Glutamatergic neuron (in vitro differentiated cells): ENCODE data around the gene MACC1. TPM values are rescaled to one million over a fixed set of nuclear protein-coding genes. Genes with fewer than 3 reads are reported as not detected.

Experiments used
- DNase-seq: peaks from one replicate; pipeline ENCODE4 v3.0.0; 2022
- H3K27ac Mint-ChIP-seq: one replicate; pipeline ENCODE4 v1.8.0; 2020; ENCODE audit warnings: mild to moderate bottlenecking, mixed read lengths, inconsistent platforms; ENCODE audit not compliant: unreplicated experiment
- H3K27me3 Mint-ChIP-seq: one replicate; pipeline ENCODE4 v1.8.0; 2020; ENCODE audit warnings: mild to moderate bottlenecking, moderate library complexity, mixed read lengths, inconsistent platforms; ENCODE audit not compliant: unreplicated experiment
- H3K36me3 Mint-ChIP-seq: one replicate; pipeline ENCODE4 v1.8.0; 2020; ENCODE audit warnings: mild to moderate bottlenecking, mixed read lengths, inconsistent platforms; ENCODE audit not compliant: unreplicated experiment
- H3K4me1 Mint-ChIP-seq: one replicate; pipeline ENCODE4 v1.8.0; 2020; ENCODE audit warnings: mild to moderate bottlenecking, low read depth, mixed read lengths, inconsistent platforms; ENCODE audit not compliant: unreplicated experiment
- H3K4me3 Mint-ChIP-seq: one replicate; pipeline ENCODE4 v1.8.0; 2020; ENCODE audit warnings: mild to moderate bottlenecking, mixed read lengths, inconsistent platforms; ENCODE audit not compliant: unreplicated experiment
- H3K9me3 Mint-ChIP-seq: one replicate; pipeline ENCODE4 v1.8.0; 2020; ENCODE audit warnings: mild to moderate bottlenecking, moderate library complexity, mixed read lengths, inconsistent platforms; ENCODE audit not compliant: unreplicated experiment
- CTCF ChIP-seq: fragments of 200-600 bp; sonication (generic); IDR thresholded peaks from one replicate; pipeline ENCODE4 v1.5.0; 2021; ENCODE audit not compliant: partially characterized antibody, unreplicated experiment
- total RNA-seq: library from RNA; stranded (reverse); fragmentation: NEBNext Ultra II Directional; extraction: Animal tissue kit (Norgen Biotek cat#: 25700); gene quantifications from one replicate; pipeline ENCODE4 v1.2.1, GENCODE V29; 2021; ENCODE audit not compliant: unreplicated experiment

The MACC1 gene
- total RNA-seq, 1 donor from 2014 or later = 0.29 TPM

DNA sequence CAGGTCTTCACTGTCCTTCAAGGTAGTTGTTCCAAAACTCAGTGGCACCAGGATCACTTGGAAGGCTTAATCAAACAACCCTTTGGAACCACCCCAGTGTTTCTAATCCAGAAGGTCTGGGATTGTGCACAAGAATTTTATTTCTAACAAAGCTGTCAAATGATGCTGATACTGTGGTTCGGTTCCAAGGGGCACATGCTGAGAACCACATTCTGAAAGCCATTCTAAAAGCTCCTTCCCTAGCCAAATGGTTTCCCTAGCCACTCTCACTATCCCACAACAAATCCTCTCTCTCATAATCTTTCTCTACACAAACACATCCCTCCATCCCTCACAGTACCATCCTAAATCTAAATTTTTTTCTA, 52.1 kb downstream of the MACC1 start:
- Mint-ChIP-seq H3K27ac (no peak overlapping the region), H3K36me3 (no peaks in the 10 kb centered on the region), H3K27me3 (no peaks in the 10 kb centered on the region), H3K9me3 (no peaks in the 10 kb centered on the region), H3K4me1 (no peaks in the 10 kb centered on the region), H3K4me3 (no peak overlapping the region)
- no peak for TF ChIP-seq CTCF
- no peak for DNase-seq

DNA sequence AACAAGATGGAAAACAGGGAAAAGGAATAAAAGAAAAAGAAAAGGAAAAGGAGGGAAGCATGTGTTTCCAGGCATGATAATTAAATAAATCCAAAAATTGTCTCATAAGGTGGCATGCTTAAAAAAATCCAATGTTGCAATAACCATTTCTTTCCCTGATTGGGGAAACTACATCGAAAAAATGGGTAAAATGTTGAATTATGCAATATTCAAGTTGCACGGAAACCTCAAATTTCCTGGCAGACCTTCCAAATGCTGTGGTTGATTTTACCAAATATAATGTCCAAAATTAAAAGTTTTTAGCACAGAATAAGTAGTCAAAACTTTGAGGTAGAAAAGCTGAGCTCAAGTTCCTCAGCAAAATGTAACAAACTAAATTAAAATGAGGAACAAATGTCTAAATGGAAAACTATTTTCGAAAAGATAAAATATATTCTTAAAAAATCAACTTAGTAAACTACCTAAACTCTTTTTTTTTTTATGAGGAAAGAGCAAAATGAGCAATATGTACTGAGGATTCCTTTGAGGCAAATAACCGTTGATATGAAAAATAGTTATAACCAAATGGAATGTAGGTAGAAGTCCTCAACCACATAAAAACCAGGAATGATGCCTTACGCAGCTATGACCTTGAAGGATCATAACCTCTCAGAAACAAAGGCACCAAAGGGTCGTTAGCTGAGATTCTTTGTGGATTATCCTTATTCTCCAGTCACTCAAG, 52.6 kb downstream of the MACC1 start:
- DNase-seq = no peak
- Mint-ChIP-seq H3K9me3 (no peaks in the 10 kb centered on the region), H3K4me3 (no peak overlapping the region), H3K27me3 (no peaks in the 10 kb centered on the region), H3K4me1 (no peaks in the 10 kb centered on the region), H3K36me3 (no peaks in the 10 kb centered on the region), H3K27ac (no peak overlapping the region)
- no peak for TF ChIP-seq CTCF

GRCh38 chr7:20162665-20163064, 54.5 kb downstream of the MACC1 start:
- H3K36me3 Mint-ChIP-seq = no peaks in the 10 kb centered on the region
- no peaks in the 10 kb centered on the region for H3K4me1 Mint-ChIP-seq
- H3K4me3 Mint-ChIP-seq = no peak overlapping the region
- no peak for DNase-seq
- H3K27ac Mint-ChIP-seq = no peak overlapping the region
- H3K27me3 Mint-ChIP-seq = no peaks in the 10 kb centered on the region
- TF ChIP-seq CTCF = no peak
- H3K9me3 Mint-ChIP-seq = no peaks in the 10 kb centered on the region

DNA sequence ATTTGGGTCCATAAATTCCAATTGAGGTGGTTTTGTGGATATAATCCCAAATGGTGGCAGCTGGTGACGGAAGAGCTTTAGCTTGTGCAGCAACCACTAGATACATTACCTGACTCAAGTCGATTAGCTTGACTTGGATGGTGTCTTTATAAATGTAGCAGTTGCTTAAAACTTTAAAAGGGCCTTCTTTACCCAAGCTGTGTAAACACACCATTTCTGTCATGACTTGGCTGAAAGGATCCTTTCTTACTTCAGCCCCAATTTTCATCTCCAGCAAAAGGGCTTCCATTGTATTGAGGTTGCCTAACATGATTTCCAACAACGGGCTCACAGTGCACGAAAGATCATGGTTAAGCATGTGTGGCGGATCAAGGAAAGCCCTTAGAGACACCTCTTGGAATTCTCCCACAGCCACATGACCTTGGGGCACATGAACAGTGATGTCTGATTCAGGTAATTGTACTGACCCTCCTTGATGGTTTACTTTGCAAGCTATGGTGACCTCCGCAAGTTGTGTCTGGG, 57.9 kb downstream of the MACC1 start:
- no peaks in the 10 kb centered on the region for H3K4me1 Mint-ChIP-seq

More for the DNA sequence above, 57.9 kb downstream of the MACC1 start:
- H3K27ac Mint-ChIP-seq = no peak overlapping the region
- H3K4me3 Mint-ChIP-seq = no peak overlapping the region
- H3K36me3 Mint-ChIP-seq = no peaks in the 10 kb centered on the region
- no peak for TF ChIP-seq CTCF
- H3K9me3 Mint-ChIP-seq = no peaks in the 10 kb centered on the region
- no peak for DNase-seq
- no peaks in the 10 kb centered on the region for H3K27me3 Mint-ChIP-seq
